ENCODE results near the gene STMN3. TPM values are rescaled to one million over a fixed set of nuclear protein-coding genes. Genes with fewer than 3 reads are reported as not detected.

Gene STMN3
- total RNA-seq, 1 experiment from 2014 or later, result 15.8 TPM

Other genes with a start within 250 kb of the STMN3 start
- not detected in 2 replicates for gene KCNQ2, start 180.8 kb downstream of the STMN3 start, total RNA-seq (2014; rRNA removed)
- gene EEF1A2, start 154.3 kb downstream of the STMN3 start, total RNA-seq (2014; rRNA removed), result 463 and 559 TPM in 2 replicates
- 245 and 256 TPM in 2 replicates for gene PPDPF, start 132.7 kb downstream of the STMN3 start, total RNA-seq (2014; rRNA removed)
- 11.1 and 15.1 TPM in 2 replicates for gene PTK6, start 116.0 kb downstream of the STMN3 start, total RNA-seq (2014; rRNA removed)
- 0.22 and 0.63 TPM in 2 replicates for gene SRMS, start 105.7 kb downstream of the STMN3 start, total RNA-seq (2014; rRNA removed)
- 0.40 and 1.8 TPM in 2 replicates for gene FNDC11, start 99.3 kb downstream of the STMN3 start, total RNA-seq (2014; rRNA removed)
- gene HELZ2, start 79.2 kb downstream of the STMN3 start, total RNA-seq (2014; rRNA removed), result 33.4 and 77.2 TPM in 2 replicates
- 13.7 and 21.9 TPM in 2 replicates for gene GMEB2, start 26.3 kb downstream of the STMN3 start, total RNA-seq (2014; rRNA removed)
- 43.0 and 56.2 TPM in 2 replicates for gene RTEL1, start 4.9 kb upstream of the STMN3 start, total RNA-seq (2014; rRNA removed)
- gene TNFRSF6B, start 43.2 kb upstream of the STMN3 start, total RNA-seq (2014; rRNA removed), result 41.6 and 59.0 TPM in 2 replicates
- 71.2 and 73.5 TPM in 2 replicates for gene ARFRP1, start 54.6 kb upstream of the STMN3 start, total RNA-seq (2014; rRNA removed)
- 37.9 and 56.8 TPM in 2 replicates for gene ZGPAT, start 54.6 kb upstream of the STMN3 start, total RNA-seq (2014; rRNA removed)
- 17.3 and 18.6 TPM in 2 replicates for gene LIME1, start 83.2 kb upstream of the STMN3 start, total RNA-seq (2014; rRNA removed)
- gene SLC2A4RG, start 86.4 kb upstream of the STMN3 start, total RNA-seq (2014; rRNA removed), result 116 TPM in 2 replicates
- gene ZBTB46, start 177.8 kb upstream of the STMN3 start, total RNA-seq (2014; rRNA removed), result 2.8 and 7.3 TPM in 2 replicates
- not detected in 2 replicates for gene ABHD16B, start 208.1 kb upstream of the STMN3 start, total RNA-seq (2014; rRNA removed)
- 147 and 167 TPM in 2 replicates for gene TPD52L2, start 211.8 kb upstream of the STMN3 start, total RNA-seq (2014; rRNA removed)
- 73.7 and 80.1 TPM in 2 replicates for gene DNAJC5, start 241.7 kb upstream of the STMN3 start, total RNA-seq (2014; rRNA removed)

Data from PC-3 (cell line).